ENCODE measurements around the gene CORO6. TPM values are rescaled to one million over a fixed set of nuclear protein-coding genes. Genes with fewer than 3 reads are reported as not detected.

The CORO6 gene
- total RNA-seq, 1 donor from 2014 or later, result 7.1 TPM

GRCh38 chr17:29567304-29567553, 55.5 kb downstream of the CORO6 start:
- no peak for DNase-seq (ENCODE audit: low spot score)

- DNase-seq (ENCODE audit: low spot score), result peak; percentile 92
Measured at GRCh38 chr17:29566473-29567303, 56.0 kb downstream of the CORO6 start, which contains the start of gene ABHD15. Gene ABHD15, minus strand, starts transcription at chr17:29567037. Its CDS starts 71 bp downstream, at chr17:29566966.

- peak; percentile 91 for DNase-seq (ENCODE audit: low spot score)
Measured at GRCh38 chr17:29565643-29566472, 56.9 kb downstream of the CORO6 start.

Other genes with a start within 250 kb of the CORO6 start
- gene TAOK1, start 232.5 kb downstream of the CORO6 start, total RNA-seq, result 99.0 TPM
- gene ABHD15, start 55.9 kb downstream of the CORO6 start, total RNA-seq, result 38.3 TPM
- gene TP53I13, start 54.2 kb downstream of the CORO6 start, total RNA-seq, result 75.2 TPM
- gene GIT1, start 33.3 kb downstream of the CORO6 start, total RNA-seq, result 47.7 TPM
- gene ANKRD13B, start 29.8 kb downstream of the CORO6 start, total RNA-seq, result 11.5 TPM

Data from mesenteric fat pad (tissue), 1 donor.